OCI-LY7 (cell line): Measurements from ENCODE around the gene RPRD2. TPM values are rescaled to one million over a fixed set of nuclear protein-coding genes. Genes with fewer than 3 reads are reported as not detected.

Source experiments
- BruUV-seq: library from RNA; stranded (reverse); fragments of 400-500 nt; replicated peaks from 2 replicates; lab custom pipeline; 2021; lab: Mats Ljungman, UMichigan
- CTCF ChIA-PET: fragments of 300-600 bp; sonication (Branson Sonifier 250); formaldehyde crosslinking; loops from one replicate; lab custom pipeline; 2022; ENCODE audit warnings: antibody characterized with exemption; ENCODE audit not compliant: unreplicated experiment; lab: Charles Lee
- POLR2A ChIA-PET: fragments of 300-600 bp; sonication (Branson Sonifier 250); formaldehyde crosslinking; loops from one replicate; lab custom pipeline; 2022; ENCODE audit warnings: antibody characterized with exemption; lab: Charles Lee
- DNase-seq: peaks from one replicate; pipeline ENCODE4 v3.0.0-alpha.2; 2015; ENCODE audit warnings: low spot score
- H2AFZ ChIP-seq: fragments of 200-600 bp; sonication (generic), shearing (Covaris generic); 2 replicates; pipeline ENCODE4 v1.6.1; 2014; ENCODE audit warnings: mild to moderate bottlenecking, antibody characterized with exemption, low read length, moderate library complexity
- H3K27ac ChIP-seq: fragments of 200-600 bp; sonication (generic); 2 replicates; pipeline ENCODE4 v1.5.1; 2014; ENCODE audit warnings: mixed run types, low read depth, mild to moderate bottlenecking, moderate library complexity, low read length, inconsistent platforms; ENCODE audit not compliant: poor library complexity, severe bottlenecking
- H3K36me3 ChIP-seq: fragments of 200-600 bp; sonication (generic); 2 replicates; pipeline ENCODE4 v1.6.1; 2014; ENCODE audit warnings: mild to moderate bottlenecking, antibody characterized with exemption, low read length, moderate library complexity, mixed read lengths; ENCODE audit not compliant: insufficient read depth
- H3K4me1 ChIP-seq: fragments of 200-600 bp; sonication (generic); 2 replicates; pipeline ENCODE4 v1.5.1; 2014; ENCODE audit warnings: mild to moderate bottlenecking, low read length; ENCODE audit not compliant: insufficient read depth, poor library complexity, severe bottlenecking
- H3K4me2 ChIP-seq: fragments of 200-600 bp; sonication (generic); 2 replicates; pipeline ENCODE4 v1.6.1; 2014; ENCODE audit warnings: mild to moderate bottlenecking, low read length
- H3K4me3 ChIP-seq: fragments of 200-600 bp; sonication (generic); 2 replicates; pipeline ENCODE4 v1.5.1; 2014; ENCODE audit warnings: mild to moderate bottlenecking, low read depth, low read length; ENCODE audit not compliant: poor library complexity, severe bottlenecking
- H3K79me2 ChIP-seq: fragments of 200-600 bp; sonication (generic); 2 replicates; pipeline ENCODE4 v1.6.1; 2016; ENCODE audit warnings: low read depth, mild to moderate bottlenecking, low read length, moderate library complexity, mixed read lengths; ENCODE audit not compliant: insufficient read depth
- H3K9me2 ChIP-seq: fragments of 200-600 bp; sonication (generic); 2 replicates; pipeline ENCODE4 v1.6.1; 2016; ENCODE audit warnings: mild to moderate bottlenecking, low read length, mixed read lengths; ENCODE audit not compliant: insufficient read depth
- H3K9me3 ChIP-seq: fragments of 200-600 bp; sonication (generic); 2 replicates; pipeline ENCODE4 v1.6.1; 2014; ENCODE audit warnings: mild to moderate bottlenecking, mixed run types, low read length, mixed read lengths
- H4K20me1 ChIP-seq: fragments of 200-600 bp; sonication (generic); 2 replicates; pipeline ENCODE4 v1.6.1; 2014; ENCODE audit warnings: mild to moderate bottlenecking, antibody characterized with exemption, low read length, moderate library complexity, mixed read lengths; ENCODE audit not compliant: insufficient read depth
- EZH2phosphoT487 ChIP-seq: fragments of 200-600 bp; sonication (generic); IDR thresholded peaks from 2 replicates; pipeline ENCODE4 v1.6.1; 2018; ENCODE audit warnings: low read depth, borderline replicate concordance, mild to moderate bottlenecking, mixed run types, antibody characterized with exemption, low read length, moderate library complexity, mixed read lengths
- intact Hi-C: fragments of 100-400 bp; cut with micrococcal nuclease; formaldehyde crosslinking; loops from one replicate; pipeline ENCODE4 v1.10.0; 2022; ENCODE audit not compliant: unreplicated experiment
- total RNA-seq, 2 experiments: library from RNA; depleted of rRNA in 1 of 2; stranded (reverse); fragments of >200 nt in 1 of 2; shearing (Covaris generic) in 1 of 2; gene quantifications; 2 replicates each; pipeline ENCODE4 v1.2.3, GENCODE V29; 2014 to 2022
- TF ChIP-seq, protein P1 (sequence below): fragments of 200-600 bp; sonication (generic); conservative IDR thresholded peaks from 2 replicates; pipeline ENCODE4 v1.5.1; 2014; ENCODE audit warnings: mild to moderate bottlenecking, antibody characterized with exemption, low read length, moderate library complexity, mixed read lengths

Gene RPRD2
- total RNA-seq, 2 experiments from 2014 or later = 17.0 to 39.7 TPM

DNA sequence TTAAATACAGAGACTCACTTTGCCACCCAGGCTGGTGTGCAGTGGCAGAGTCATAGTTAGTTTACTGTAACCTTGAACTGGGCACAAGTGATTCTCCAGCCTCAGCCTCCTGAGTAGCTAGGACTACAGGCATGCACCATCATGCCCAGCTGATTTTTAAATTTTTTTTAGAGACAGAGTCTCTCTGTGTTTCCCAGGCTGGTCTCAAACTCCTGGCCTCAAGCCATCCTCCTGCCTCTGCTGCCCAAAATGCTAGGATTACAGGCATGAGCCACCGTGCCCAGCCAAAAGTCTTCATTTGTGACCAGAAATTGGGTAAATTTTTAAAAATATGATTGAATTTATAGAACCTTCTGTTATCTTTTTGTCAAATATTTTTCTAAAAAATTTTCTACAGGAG, 105.3 kb downstream of the RPRD2 start:
- ChIA-PET CTCF (no interaction called here), POLR2A (interaction anchor here (0.7 kb wide), 1 partner anchor 673 kb away, joined by 5 read pairs; no protein-coding TSS in a partner anchor)
- intact Hi-C loops = loop anchor here (10.0 kb wide), 1 partner anchor 506 kb away; the partner anchor contains the start of gene CERS2

GRCh38 chr1:150472601-150473200, 108.8 kb downstream of the RPRD2 start:
- peaks cover 44% of the 10 kb centered on the region for H3K36me3 ChIP-seq
- no TSS peak for BruUV-seq
- no peaks in the 10 kb centered on the region for H3K4me1 ChIP-seq
- intact Hi-C loops = no loop called here
- ChIA-PET CTCF (no interaction called here), POLR2A (no interaction called here)
- no peak for DNase-seq
- H3K9me2 ChIP-seq = no peaks in the 10 kb centered on the region
- no peak overlapping the region for H3K4me2 ChIP-seq
- TF ChIP-seq EZH2phosphoT487 = no peak
- TF ChIP-seq, protein P1, sequence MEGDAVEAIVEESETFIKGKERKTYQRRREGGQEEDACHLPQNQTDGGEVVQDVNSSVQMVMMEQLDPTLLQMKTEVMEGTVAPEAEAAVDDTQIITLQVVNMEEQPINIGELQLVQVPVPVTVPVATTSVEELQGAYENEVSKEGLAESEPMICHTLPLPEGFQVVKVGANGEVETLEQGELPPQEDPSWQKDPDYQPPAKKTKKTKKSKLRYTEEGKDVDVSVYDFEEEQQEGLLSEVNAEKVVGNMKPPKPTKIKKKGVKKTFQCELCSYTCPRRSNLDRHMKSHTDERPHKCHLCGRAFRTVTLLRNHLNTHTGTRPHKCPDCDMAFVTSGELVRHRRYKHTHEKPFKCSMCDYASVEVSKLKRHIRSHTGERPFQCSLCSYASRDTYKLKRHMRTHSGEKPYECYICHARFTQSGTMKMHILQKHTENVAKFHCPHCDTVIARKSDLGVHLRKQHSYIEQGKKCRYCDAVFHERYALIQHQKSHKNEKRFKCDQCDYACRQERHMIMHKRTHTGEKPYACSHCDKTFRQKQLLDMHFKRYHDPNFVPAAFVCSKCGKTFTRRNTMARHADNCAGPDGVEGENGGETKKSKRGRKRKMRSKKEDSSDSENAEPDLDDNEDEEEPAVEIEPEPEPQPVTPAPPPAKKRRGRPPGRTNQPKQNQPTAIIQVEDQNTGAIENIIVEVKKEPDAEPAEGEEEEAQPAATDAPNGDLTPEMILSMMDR = no peak
- no peaks in the 10 kb centered on the region for H3K79me2 ChIP-seq
- H3K27ac ChIP-seq = no peak overlapping the region
- H3K4me3 ChIP-seq = no peak overlapping the region
- no peaks in the 10 kb centered on the region for H4K20me1 ChIP-seq
- no peak overlapping the region for H2AFZ ChIP-seq
- no peaks in the 10 kb centered on the region for H3K9me3 ChIP-seq

More for the DNA sequence above, 105.3 kb downstream of the RPRD2 start:
- Histone ChIP-seq H3K4me3 (no peak overlapping the region), H3K9me3 (no peaks in the 10 kb centered on the region), H3K36me3 (peaks cover 72% of the 10 kb centered on the region), H3K4me1 (no peaks in the 10 kb centered on the region), H3K27ac (no peak overlapping the region), H3K4me2 (no peak overlapping the region), H3K79me2 (no peaks in the 10 kb centered on the region), H4K20me1 (no peaks in the 10 kb centered on the region), H3K9me2 (no peaks in the 10 kb centered on the region), H2AFZ (no peak overlapping the region)
- no peak for TF ChIP-seq EZH2phosphoT487
- TF ChIP-seq, protein P1 = no peak
- no peak for DNase-seq
- no TSS peak for BruUV-seq

GRCh38 chr1:150473659-150474058, 109.7 kb downstream of the RPRD2 start:
- TSS peak; percentile 18 for BruUV-seq
- CTCF ChIA-PET = no interaction called here

More at GRCh38 chr1:150473659-150474058, 109.7 kb downstream of the RPRD2 start:
- H3K4me3 ChIP-seq = no peak overlapping the region
- no peaks in the 10 kb centered on the region for H3K79me2 ChIP-seq
- POLR2A ChIA-PET = no interaction called here
- no peak overlapping the region for H3K4me2 ChIP-seq
- no peaks in the 10 kb centered on the region for H3K4me1 ChIP-seq
- no peaks in the 10 kb centered on the region for H3K9me2 ChIP-seq
- intact Hi-C loops = no loop called here
- TF ChIP-seq, protein P1 = no peak
- TF ChIP-seq EZH2phosphoT487 = no peak
- H4K20me1 ChIP-seq = no peaks in the 10 kb centered on the region
- no peak for DNase-seq
- no peak overlapping the region for H3K27ac ChIP-seq
- no peaks in the 10 kb centered on the region for H3K9me3 ChIP-seq
- peaks cover 40% of the 10 kb centered on the region for H3K36me3 ChIP-seq
- H2AFZ ChIP-seq = no peak overlapping the region
